GM21447 (cell line): Measurements from ENCODE around the gene RADIL.
"Not testable (repeated sequence)": the region's sequence is repeated elsewhere in the genome, so short reads cannot be mapped to it uniquely, and the experiment has no call there.

ENCODE experiments used
- ATAC-seq: cut with Tn5 transposase; IDR thresholded peaks from one replicate; pipeline ENCODE4 v1.9.1; 2021; ENCODE audit not compliant: unreplicated experiment

RADIL gene

GRCh38 chr7:4883372-4884144, at the start of gene RADIL:
TSS of gene RADIL (minus strand) at chr7:4883716. CDS start at chr7:4878139, 5,577 bp downstream.
- peak; percentile 84 for ATAC-seq

- ATAC-seq = no peak
Observed at GRCh38 chr7:4931943-4932342, 48.4 kb upstream of the RADIL start.

- no peak for ATAC-seq
Observed at GRCh38 chr7:4929005-4929404, 45.5 kb upstream of the RADIL start.

GRCh38 chr7:4928445-4928844, 44.9 kb upstream of the RADIL start:
- no peak for ATAC-seq

GRCh38 chr7:4919969-4920766, 36.7 kb upstream of the RADIL start:
- ATAC-seq = no peak

- ATAC-seq = no peak
Observed at GRCh38 chr7:4916113-4916512, 32.6 kb upstream of the RADIL start.

GRCh38 chr7:4911111-4911828, 27.8 kb upstream of the RADIL start:
- ATAC-seq = no peak

GRCh38 chr7:4906682-4907081, 23.2 kb upstream of the RADIL start:
- ATAC-seq = no peak

GRCh38 chr7:4905171-4905570, 21.7 kb upstream of the RADIL start:
- no peak for ATAC-seq

GRCh38 chr7:4904346-4904745, 20.8 kb upstream of the RADIL start:
- ATAC-seq = no peak

GRCh38 chr7:4895766-4896165, 12.2 kb upstream of the RADIL start:
- ATAC-seq = no peak

- ATAC-seq = no peak
Observed at GRCh38 chr7:4894482-4894881, 11.0 kb upstream of the RADIL start.

GRCh38 chr7:4893929-4894475, 10.5 kb upstream of the RADIL start:
- ATAC-seq = no peak

- not testable (repeated sequence) for ATAC-seq
Observed at GRCh38 chr7:4893188-4893587, 9.7 kb upstream of the RADIL start.

- ATAC-seq = not testable (repeated sequence)
Observed at GRCh38 chr7:4891522-4891921, 8.0 kb upstream of the RADIL start.

- ATAC-seq = no peak
Observed at GRCh38 chr7:4889682-4890081, 6.2 kb upstream of the RADIL start.

GRCh38 chr7:4888161-4888560, 4.6 kb upstream of the RADIL start:
- ATAC-seq = no peak

GRCh38 chr7:4886671-4887070, 3.2 kb upstream of the RADIL start:
- ATAC-seq = no peak

GRCh38 chr7:4885317-4885807, 1.8 kb upstream of the RADIL start:
- ATAC-seq = no peak

GRCh38 chr7:4884164-4884563, 648 bp upstream of the RADIL start:
- ATAC-seq = no peak

- no peak for ATAC-seq
Observed at GRCh38 chr7:4883033-4883371, 514 bp downstream of the RADIL start.
